Activated naive CD4-positive, alpha-beta T cell treated with anti-CD3 and anti-CD28 coated beads, Interleukin-2, amount 50 U/mL, for 24 hours (primary cell): Measurements from ENCODE around the gene PGD.
"Not testable (repeated sequence)": the region's sequence is repeated elsewhere in the genome, so short reads cannot be mapped to it uniquely, and the experiment has no call there.

ENCODE experiments used
- H3K27ac Mint-ChIP-seq: one replicate; pipeline ENCODE4 v1.8.0; 2021; ENCODE audit warnings: mild to moderate bottlenecking, mixed read lengths
- H3K27me3 Mint-ChIP-seq: one replicate; pipeline ENCODE4 v1.8.0; 2021; ENCODE audit warnings: mixed read lengths
- H3K36me3 Mint-ChIP-seq: one replicate; pipeline ENCODE4 v1.8.0; 2021; ENCODE audit warnings: mixed read lengths
- H3K4me1 Mint-ChIP-seq: one replicate; pipeline ENCODE4 v1.8.0; 2021; ENCODE audit warnings: mixed read lengths
- H3K4me3 Mint-ChIP-seq: one replicate; pipeline ENCODE4 v1.8.0; 2021; ENCODE audit warnings: mild to moderate bottlenecking, mixed read lengths
- H3K9me3 Mint-ChIP-seq: one replicate; pipeline ENCODE4 v1.8.0; 2021; ENCODE audit warnings: mixed read lengths

The PGD gene

DNA sequence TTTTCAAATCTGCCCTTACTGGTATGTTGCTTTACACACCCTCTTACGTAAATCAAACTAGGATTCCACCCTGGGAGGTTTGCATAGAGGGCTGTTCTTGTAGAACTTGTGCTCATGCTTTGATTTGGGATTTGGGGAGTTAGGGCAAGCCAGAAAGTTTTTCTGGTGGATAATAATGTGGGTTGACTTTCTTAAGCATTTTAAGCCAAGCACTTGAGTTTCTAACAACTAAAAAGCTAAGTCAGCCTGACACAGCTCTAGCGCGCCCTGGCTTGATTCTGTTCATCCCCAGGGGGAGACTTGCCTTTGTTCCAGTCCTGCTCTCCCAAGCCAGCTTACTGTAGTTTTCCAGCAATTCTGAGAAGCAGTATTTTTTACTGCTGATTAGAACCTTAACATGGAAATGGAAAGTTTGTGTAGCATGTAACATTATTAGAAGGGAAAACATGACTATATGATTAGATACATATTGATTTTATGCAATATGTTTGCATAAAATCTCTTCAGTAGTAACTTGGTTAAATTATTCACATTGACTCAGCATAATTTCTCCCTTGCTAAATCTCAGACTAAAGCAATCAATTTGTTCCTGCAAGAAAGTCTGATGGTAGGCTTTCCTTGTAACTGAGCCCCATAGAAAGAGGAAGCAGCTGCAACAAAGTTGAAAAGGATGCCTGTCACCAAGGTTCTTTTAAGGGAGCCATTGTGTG lies 11.0 kb upstream of the PGD start:
- Mint-ChIP-seq H3K27me3 (no peaks in the 10 kb centered on the region), H3K27ac (peak overlapping the region; percentile 51)

DNA sequence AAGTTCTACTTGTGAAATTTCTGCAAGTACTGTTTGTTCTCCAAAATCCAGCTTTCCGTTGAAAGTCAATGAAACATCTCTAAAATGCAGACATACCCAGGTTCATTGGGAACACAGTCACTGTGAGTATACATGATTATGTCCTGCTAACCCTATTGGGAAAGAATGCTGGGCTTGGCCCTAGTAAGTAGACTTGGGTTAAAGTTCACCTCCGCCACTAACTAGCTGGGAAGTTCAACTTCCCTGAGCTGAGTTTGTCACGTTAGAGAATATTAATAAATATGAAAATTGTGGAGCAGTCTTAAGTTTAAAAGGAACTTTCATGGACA lies 10.5 kb upstream of the PGD start:
- Mint-ChIP-seq H3K4me3 (no peak overlapping the region), H3K4me1 (peaks cover 11% of the 10 kb centered on the region), H3K9me3 (no peaks in the 10 kb centered on the region), H3K36me3 (peaks cover 2% of the 10 kb centered on the region), H3K27ac (peak overlapping the region; percentile 51), H3K27me3 (no peaks in the 10 kb centered on the region)

More for the DNA sequence above, 11.0 kb upstream of the PGD start:
- no peak overlapping the region for H3K4me3 Mint-ChIP-seq
- peaks cover 11% of the 10 kb centered on the region for H3K4me1 Mint-ChIP-seq
- H3K9me3 Mint-ChIP-seq: no peaks in the 10 kb centered on the region
- H3K36me3 Mint-ChIP-seq: peaks cover 2% of the 10 kb centered on the region

DNA sequence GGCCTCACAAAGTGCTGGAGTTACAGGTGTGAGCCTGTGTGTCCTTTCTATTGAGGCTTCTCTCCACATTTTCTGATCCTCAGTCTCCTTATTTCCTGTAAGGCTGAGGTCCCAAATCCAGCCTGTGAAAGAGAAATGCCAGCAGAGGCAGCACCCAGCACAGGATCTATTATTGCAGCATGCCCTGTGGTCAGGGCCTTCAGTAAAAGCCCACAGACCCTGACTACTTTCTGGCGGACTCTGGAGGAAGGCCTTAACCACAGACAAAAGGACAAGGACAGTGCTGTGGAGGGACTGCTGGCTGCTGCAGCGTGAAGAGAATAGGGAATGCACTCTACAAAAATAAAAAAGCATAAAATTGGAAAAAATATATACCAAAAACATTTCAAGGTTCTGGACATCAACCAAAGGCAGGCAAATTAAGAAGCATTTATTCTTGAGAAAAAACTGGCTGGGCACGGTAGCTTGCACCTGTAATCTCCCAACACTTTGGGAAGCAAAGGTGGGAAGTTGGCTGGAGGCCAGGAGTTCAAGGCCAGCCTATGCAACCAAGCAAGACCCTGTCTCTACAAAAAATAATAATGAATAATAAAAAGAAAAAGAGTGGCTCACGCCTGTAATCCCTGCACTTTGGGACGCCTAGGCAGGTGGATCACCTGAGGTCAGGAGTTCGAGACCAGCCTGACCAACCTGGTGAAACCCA lies 9.4 kb upstream of the PGD start:
- H3K27ac Mint-ChIP-seq: no peak overlapping the region
- no peaks in the 10 kb centered on the region for H3K27me3 Mint-ChIP-seq
- peaks cover 11% of the 10 kb centered on the region for H3K4me1 Mint-ChIP-seq
- no peaks in the 10 kb centered on the region for H3K9me3 Mint-ChIP-seq
- H3K36me3 Mint-ChIP-seq: no peaks in the 10 kb centered on the region
- H3K4me3 Mint-ChIP-seq: no peak overlapping the region

DNA sequence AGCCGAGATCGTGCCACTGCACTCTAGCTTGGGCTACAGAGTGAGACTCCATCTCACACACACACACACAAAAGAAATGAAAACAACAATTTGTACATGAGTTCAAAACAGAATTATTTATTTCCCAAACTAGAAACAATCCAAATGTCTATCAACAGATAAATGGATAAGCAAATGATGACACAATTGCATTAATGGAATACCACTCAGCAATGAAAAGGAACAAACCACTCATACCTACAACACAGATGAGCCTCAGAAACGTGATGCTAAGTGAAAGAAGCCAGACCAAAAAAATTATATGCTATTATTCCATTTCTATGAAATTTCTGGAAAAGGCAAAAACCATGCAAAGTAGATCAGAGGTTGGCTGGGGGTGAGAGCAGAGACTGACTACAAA lies 2.0 kb upstream of the PGD start:
- Mint-ChIP-seq H3K4me1 (peaks cover 26% of the 10 kb centered on the region), H3K36me3 (peaks cover 4% of the 10 kb centered on the region), H3K27ac (no peak overlapping the region), H3K4me3 (peak overlapping the region; percentile 33), H3K27me3 (no peaks in the 10 kb centered on the region), H3K9me3 (no peaks in the 10 kb centered on the region)

DNA sequence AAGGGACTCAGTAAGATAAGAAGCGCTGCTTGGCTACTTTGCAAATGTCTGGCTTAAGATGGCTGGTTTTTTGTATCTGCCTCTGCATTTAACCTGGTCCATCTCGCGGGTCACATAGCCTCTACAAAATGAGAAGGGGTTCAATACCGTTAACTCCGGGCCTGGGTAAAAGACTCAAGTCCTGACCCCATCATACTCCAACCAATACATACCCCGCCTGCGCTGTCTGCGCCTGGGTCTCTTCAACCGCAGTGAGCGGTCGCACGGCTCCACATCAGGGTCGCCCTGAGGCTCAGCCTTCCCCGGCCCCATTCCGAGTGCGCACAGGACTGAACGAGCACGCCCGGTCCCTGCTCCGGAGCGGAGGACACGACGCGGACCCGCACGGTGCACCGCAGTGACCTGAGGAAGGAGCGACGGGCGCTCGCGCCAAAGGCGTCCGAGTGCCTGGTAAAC lies 558 bp upstream of the PGD start:
- Mint-ChIP-seq H3K27me3 (no peaks in the 10 kb centered on the region), H3K27ac (peak overlapping the region; percentile 70), H3K9me3 (no peaks in the 10 kb centered on the region), H3K4me1 (peaks cover 26% of the 10 kb centered on the region), H3K36me3 (peaks cover 4% of the 10 kb centered on the region), H3K4me3 (peak overlapping the region; percentile 91)

DNA sequence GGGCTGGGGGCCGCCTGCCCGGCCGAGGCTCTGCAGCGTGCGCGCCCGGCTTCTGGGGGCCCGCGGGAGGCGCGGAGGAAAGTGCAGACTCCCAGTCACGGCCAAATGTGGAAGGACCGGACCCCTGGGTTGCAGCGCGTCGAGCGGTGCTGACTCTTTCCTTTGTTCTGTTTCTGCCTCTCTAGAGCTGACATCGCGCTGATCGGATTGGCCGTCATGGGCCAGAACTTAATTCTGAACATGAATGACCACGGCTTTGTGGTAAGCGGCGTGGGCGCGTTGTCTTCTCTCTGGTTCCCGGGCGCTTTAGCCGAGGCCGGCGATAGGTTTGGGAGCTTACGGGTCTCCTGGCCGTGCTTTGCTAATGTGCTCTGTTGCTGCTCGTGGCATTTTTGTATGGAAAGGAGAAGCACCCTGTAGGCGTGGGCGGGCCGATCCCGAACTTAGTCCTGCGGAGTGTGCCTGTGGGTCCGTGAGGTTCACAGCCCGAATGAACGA lies 629 bp downstream of the PGD start:
- Mint-ChIP-seq H3K36me3 (peaks cover 9% of the 10 kb centered on the region), H3K27ac (peak overlapping the region; percentile 66), H3K4me1 (peaks cover 29% of the 10 kb centered on the region), H3K9me3 (no peaks in the 10 kb centered on the region), H3K4me3 (peak overlapping the region; percentile 94), H3K27me3 (no peaks in the 10 kb centered on the region)

DNA sequence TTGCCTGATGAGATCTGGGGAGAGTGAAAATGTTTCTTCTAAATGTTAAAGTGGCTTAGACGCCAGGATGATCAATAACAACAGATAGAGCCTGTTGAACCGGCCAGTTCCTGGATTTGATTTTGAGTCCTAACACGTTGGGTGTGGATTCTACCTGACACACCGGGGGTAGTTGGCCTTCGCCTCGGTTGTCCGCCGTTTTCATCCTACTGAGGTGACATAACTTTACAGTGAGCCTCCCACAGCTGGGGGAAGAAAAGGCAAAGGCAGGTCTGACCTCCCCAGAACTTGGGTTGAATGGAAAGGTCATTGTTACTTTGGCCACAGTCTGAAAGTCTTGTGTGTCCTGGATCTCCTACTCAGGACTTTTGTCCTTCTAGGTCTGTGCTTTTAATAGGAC lies 1.1 kb downstream of the PGD start:
- Mint-ChIP-seq H3K27ac (peak overlapping the region; percentile 66), H3K4me1 (peaks cover 29% of the 10 kb centered on the region), H3K27me3 (no peaks in the 10 kb centered on the region), H3K9me3 (no peaks in the 10 kb centered on the region), H3K36me3 (peaks cover 11% of the 10 kb centered on the region), H3K4me3 (peak overlapping the region; percentile 94)

DNA sequence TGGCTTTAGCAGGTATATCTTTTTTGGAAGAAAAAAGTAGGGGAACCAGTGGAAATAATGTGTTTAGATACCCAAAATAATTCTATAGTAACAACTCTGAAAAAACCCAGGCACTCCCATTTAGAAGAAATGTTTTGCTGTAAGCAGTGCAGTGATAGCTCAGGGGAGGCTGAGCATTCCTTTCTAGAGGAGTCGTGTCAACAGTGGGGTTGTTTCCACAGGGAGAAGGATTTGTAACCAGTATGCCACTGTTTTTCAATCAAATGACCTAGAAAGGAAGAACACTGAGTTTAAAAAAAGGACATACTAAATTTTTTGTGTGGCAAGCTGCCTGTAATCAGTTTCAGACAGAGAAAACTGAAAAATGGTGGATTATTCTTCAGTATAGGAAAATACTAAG lies 2.4 kb downstream of the PGD start:
- H3K36me3 Mint-ChIP-seq: peaks cover 11% of the 10 kb centered on the region
- no peaks in the 10 kb centered on the region for H3K27me3 Mint-ChIP-seq
- H3K9me3 Mint-ChIP-seq: no peaks in the 10 kb centered on the region
- no peak overlapping the region for H3K4me3 Mint-ChIP-seq
- peaks cover 29% of the 10 kb centered on the region for H3K4me1 Mint-ChIP-seq
- no peak overlapping the region for H3K27ac Mint-ChIP-seq

DNA sequence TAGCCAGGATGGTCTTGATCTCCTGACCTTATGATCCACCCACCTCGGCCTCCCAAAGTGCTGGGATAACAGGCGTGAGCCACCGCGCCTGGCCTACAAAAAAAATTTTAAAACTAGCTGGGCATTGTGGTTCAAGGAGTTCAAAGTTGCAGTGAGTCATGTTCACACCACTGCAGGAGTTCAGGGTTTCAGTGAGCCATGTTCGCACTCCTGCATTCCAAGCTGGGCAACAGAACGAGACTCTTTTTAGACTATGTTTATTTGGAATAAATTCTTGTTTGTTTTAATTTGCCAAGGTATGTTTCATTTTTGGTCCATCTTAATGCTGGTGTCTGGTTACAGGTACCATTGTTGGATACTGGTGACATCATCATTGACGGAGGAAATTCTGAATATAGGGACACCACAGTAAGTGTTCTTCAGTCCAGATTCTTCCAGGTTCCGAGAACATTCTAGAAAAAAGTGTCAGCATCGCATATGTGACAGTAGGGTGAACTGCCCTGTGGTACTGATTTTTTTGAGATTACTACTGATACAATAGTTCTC lies 3.9 kb downstream of the PGD start:
- H3K4me3 Mint-ChIP-seq: no peak overlapping the region
- no peaks in the 10 kb centered on the region for H3K9me3 Mint-ChIP-seq
- no peak overlapping the region for H3K27ac Mint-ChIP-seq
- H3K27me3 Mint-ChIP-seq: no peaks in the 10 kb centered on the region
- peaks cover 24% of the 10 kb centered on the region for H3K4me1 Mint-ChIP-seq
- peaks cover 11% of the 10 kb centered on the region for H3K36me3 Mint-ChIP-seq

DNA sequence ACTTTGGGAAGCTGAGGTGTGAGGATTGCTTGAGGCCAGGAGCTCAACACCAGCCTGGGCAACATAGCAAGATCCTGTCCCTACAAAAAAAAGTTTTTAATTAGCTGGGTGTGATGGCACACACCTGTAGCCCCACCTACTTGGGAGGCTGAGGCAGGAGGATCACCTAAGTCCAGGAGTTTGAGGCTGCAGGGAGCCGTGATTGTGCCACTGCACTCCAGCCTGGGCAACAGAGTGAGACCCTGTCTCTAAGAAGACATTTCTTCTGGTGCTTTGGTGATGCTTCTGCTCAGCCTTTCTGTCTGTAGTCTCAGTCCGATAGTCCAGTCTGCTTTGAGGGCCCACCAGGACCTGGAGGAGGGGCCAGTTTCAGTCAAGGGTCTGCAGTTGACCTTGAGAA lies 8.3 kb downstream of the PGD start:
- H3K9me3 Mint-ChIP-seq: no peaks in the 10 kb centered on the region
- H3K27me3 Mint-ChIP-seq: no peaks in the 10 kb centered on the region
- peaks cover 23% of the 10 kb centered on the region for H3K36me3 Mint-ChIP-seq
- no peak overlapping the region for H3K27ac Mint-ChIP-seq
- no peak overlapping the region for H3K4me3 Mint-ChIP-seq
- H3K4me1 Mint-ChIP-seq: peaks cover 3% of the 10 kb centered on the region

DNA sequence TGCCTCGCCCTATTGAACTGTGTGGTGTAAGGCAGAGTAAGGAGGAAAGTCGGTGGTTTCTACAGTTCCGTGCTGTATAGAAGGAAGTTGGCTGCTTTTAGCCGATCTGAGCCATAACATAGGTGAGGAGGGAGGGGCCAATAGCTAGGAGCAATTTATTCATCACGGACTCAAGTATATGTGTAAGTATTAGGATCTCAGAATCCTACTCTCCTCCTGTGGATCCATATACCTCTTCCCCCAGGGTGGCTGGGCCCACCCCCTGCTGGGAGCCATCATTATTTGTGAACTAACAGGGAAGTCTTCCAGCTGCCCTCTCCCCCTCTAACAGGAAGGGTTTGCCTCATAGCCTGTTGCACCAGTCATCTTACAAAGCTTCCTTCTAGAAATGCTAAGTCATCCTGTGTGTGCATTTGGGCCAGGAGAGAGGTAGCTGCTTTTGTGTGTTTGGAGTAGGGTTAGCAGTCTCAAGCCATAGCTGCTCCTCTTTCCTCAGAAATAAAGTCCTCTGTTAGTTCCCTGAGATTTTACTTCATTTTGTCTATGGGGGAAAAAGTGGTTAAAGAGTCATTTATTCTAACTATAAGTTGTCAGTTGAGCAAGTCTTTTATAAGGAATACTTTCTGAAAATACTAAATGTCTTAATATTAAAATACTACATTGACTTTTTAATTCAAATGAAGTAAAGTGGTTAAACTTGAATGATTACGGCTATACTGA lies 16.5 kb downstream of the PGD start:
- H3K9me3 Mint-ChIP-seq: no peaks in the 10 kb centered on the region
- H3K36me3 Mint-ChIP-seq: peaks cover 23% of the 10 kb centered on the region
- H3K4me1 Mint-ChIP-seq: peaks cover 7% of the 10 kb centered on the region
- H3K27me3 Mint-ChIP-seq: no peaks in the 10 kb centered on the region
- H3K4me3 Mint-ChIP-seq: no peak overlapping the region
- H3K27ac Mint-ChIP-seq: peak overlapping the region; percentile 92

DNA sequence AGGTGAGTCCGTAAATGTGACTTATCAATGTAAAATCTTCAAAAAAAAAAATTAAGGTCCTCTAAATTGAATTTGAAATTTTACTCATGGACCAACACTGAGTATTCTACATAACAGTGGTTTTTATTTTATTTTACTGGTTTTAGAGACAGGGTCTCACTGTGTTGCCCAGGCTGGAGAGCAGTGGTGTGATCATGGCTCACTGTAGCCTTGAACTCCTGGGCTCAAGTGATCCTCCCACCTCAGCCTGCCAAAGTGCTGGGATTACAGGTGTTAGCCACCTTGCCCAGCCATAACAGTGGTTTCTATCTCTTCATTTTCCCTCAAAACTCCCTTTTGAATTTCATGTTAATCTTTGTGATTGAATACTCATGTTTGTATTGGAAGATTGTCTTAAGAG lies 17.1 kb downstream of the PGD start:
- H3K4me1 Mint-ChIP-seq, H3K27me3 Mint-ChIP-seq, H3K9me3 Mint-ChIP-seq, H3K4me3 Mint-ChIP-seq: not testable (repeated sequence)
- peak overlapping the region; percentile 70 for H3K27ac Mint-ChIP-seq
- peaks cover 21% of the 10 kb centered on the region for H3K36me3 Mint-ChIP-seq

DNA sequence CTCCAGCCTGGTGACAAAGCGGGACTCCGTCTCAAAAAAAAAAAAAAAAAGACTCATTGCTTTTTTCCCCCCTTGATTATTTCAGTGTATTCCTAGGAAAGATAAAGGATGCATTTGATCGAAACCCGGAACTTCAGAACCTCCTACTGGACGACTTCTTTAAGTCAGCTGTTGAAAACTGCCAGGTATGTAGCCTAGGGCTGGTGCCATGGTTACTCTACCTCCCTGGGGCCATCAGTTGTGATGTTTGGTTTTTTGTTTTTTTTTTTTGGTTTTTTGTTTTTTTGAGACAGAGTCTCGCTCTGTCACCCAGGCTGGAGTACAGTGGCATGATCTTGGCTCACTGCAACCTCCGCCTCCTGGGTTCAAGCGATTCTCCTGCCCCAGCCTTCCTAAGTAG lies 19.9 kb downstream of the PGD start:
- H3K27ac Mint-ChIP-seq, H3K36me3 Mint-ChIP-seq, H3K4me3 Mint-ChIP-seq, H3K9me3 Mint-ChIP-seq, H3K4me1 Mint-ChIP-seq, H3K27me3 Mint-ChIP-seq: not testable (repeated sequence)

DNA sequence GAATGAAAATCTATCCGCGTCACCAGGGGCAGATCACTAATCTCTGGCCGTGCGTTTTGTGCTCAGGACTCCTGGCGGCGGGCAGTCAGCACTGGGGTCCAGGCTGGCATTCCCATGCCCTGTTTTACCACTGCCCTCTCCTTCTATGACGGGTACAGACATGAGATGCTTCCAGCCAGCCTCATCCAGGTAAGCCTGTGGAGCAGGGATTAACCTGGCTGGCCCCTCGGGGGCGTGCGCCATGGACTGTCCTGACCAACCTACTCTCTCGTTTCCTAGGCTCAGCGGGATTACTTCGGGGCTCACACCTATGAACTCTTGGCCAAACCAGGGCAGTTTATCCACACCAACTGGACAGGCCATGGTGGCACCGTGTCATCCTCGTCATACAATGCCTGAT lies 20.5 kb downstream of the PGD start:
- peaks cover 7% of the 10 kb centered on the region for H3K4me1 Mint-ChIP-seq
- H3K27me3 Mint-ChIP-seq: no peaks in the 10 kb centered on the region
- H3K4me3 Mint-ChIP-seq: no peak overlapping the region
- no peak overlapping the region for H3K27ac Mint-ChIP-seq
- H3K36me3 Mint-ChIP-seq: peaks cover 6% of the 10 kb centered on the region
- no peaks in the 10 kb centered on the region for H3K9me3 Mint-ChIP-seq

DNA sequence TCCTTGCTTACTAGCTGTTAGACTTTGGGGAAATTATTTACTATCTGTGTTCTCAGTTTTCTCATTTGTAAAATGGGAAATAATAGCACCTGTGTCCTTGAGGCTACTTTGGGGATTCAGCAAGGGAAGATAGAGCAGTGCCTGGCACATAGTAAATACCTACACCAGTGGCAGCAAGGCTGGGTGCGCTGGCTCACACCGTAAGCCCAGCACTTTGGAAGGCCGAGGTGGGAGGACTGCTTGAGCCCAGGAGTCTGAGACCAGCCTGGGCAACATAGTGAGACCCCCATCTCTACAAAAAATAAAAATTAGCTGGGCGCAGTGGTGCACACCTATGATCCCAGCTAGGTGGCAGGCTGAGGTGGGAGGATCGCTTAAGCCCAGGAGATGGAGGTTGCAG lies 22.8 kb downstream of the PGD start:
- no peaks in the 10 kb centered on the region for H3K27me3 Mint-ChIP-seq
- no peak overlapping the region for H3K27ac Mint-ChIP-seq
- peaks cover 6% of the 10 kb centered on the region for H3K36me3 Mint-ChIP-seq
- no peaks in the 10 kb centered on the region for H3K9me3 Mint-ChIP-seq
- H3K4me3 Mint-ChIP-seq: no peak overlapping the region
- no peaks in the 10 kb centered on the region for H3K4me1 Mint-ChIP-seq

DNA sequence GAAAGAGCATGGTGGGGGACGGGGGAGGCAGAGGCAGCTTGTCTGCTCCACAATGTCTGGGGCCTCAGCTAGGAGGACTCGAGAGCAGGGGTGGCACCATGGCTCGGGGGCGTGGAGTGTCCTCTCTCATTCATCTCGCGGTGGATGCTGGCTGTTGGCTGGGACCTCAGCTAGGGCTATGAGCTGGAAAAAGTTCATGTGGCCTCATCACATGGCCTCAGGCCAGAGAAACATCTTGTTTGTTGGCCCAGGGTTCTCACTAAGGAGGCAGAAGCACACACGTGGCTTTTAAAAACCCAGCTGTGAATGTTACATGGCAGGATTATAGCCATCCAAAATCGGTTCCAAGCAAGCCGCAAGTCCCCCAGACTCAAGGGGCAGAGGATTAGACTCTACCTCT lies 25.2 kb downstream of the PGD start:
- Mint-ChIP-seq H3K4me3 (no peak overlapping the region), H3K9me3 (no peaks in the 10 kb centered on the region), H3K27me3 (no peaks in the 10 kb centered on the region), H3K4me1 (peaks cover 3% of the 10 kb centered on the region), H3K36me3 (peaks cover 5% of the 10 kb centered on the region), H3K27ac (no peak overlapping the region)
